ENCODE data around the gene HDDC3.
A peak's percentile ranks its signal among the peaks of the same experiment; 100 is the strongest.

The HDDC3 gene

GRCh38 chr15:90891346-90891949 is 40.9 kb downstream of the HDDC3 start:
- no peak for DNase-seq (ENCODE audit: low spot score)

GRCh38 chr15:90890839-90891238 is 41.5 kb downstream of the HDDC3 start:
- no peak for DNase-seq (ENCODE audit: low spot score)

GRCh38 chr15:90889736-90890456 is 42.5 kb downstream of the HDDC3 start:
- DNase-seq (ENCODE audit: low spot score) = no peak

GRCh38 chr15:90889313-90889730 is 43.0 kb downstream of the HDDC3 start:
- no peak for DNase-seq (ENCODE audit: low spot score)

- DNase-seq (ENCODE audit: low spot score) = no peak
Observed at GRCh38 chr15:90887037-90887481, 45.3 kb downstream of the HDDC3 start.

- DNase-seq (ENCODE audit: low spot score) = no peak
Observed at GRCh38 chr15:90886291-90886614, 46.1 kb downstream of the HDDC3 start.

- peak; percentile 85 for DNase-seq (ENCODE audit: low spot score)
Observed at GRCh38 chr15:90885432-90886290, 46.7 kb downstream of the HDDC3 start.

GRCh38 chr15:90884719-90885431 is 47.5 kb downstream of the HDDC3 start:
- DNase-seq (ENCODE audit: low spot score) = no peak

- no peak for DNase-seq (ENCODE audit: low spot score)
Observed at GRCh38 chr15:90883976-90884718, 48.2 kb downstream of the HDDC3 start, which contains the start of gene FES. Gene FES (plus strand): TSS chr15:90884504. CDS start chr15:90885046, 542 bp downstream.

- DNase-seq (ENCODE audit: low spot score) = no peak
Observed at GRCh38 chr15:90883526-90883975, 48.8 kb downstream of the HDDC3 start.

- no peak for DNase-seq (ENCODE audit: low spot score)
Observed at GRCh38 chr15:90882781-90883525, 49.4 kb downstream of the HDDC3 start.

- DNase-seq (ENCODE audit: low spot score) = no peak
Observed at GRCh38 chr15:90881978-90882721, 50.2 kb downstream of the HDDC3 start.

- DNase-seq (ENCODE audit: low spot score) = no peak
Observed at GRCh38 chr15:90881181-90881977, 51.0 kb downstream of the HDDC3 start.

- DNase-seq (ENCODE audit: low spot score) = no peak
Observed at GRCh38 chr15:90880381-90881145, 51.8 kb downstream of the HDDC3 start.

Data from HuH-7.5 (cell line).